HG03378 (cell line): Measurements from ENCODE around the gene NDRG2.
"Not testable (repeated sequence)": the region's sequence is repeated elsewhere in the genome, so short reads cannot be mapped to it uniquely, and the experiment has no call there.

ENCODE experiments used
- ATAC-seq: cut with Tn5 transposase; IDR thresholded peaks from one replicate; pipeline ENCODE4 v1.9.1; 2021; ENCODE audit warnings: mild to moderate bottlenecking, moderate library complexity; ENCODE audit not compliant: unreplicated experiment

NDRG2 gene

GRCh38 chr14:21056520-21057163 is 31.8 kb upstream of the NDRG2 start:
- no peak for ATAC-seq

DNA sequence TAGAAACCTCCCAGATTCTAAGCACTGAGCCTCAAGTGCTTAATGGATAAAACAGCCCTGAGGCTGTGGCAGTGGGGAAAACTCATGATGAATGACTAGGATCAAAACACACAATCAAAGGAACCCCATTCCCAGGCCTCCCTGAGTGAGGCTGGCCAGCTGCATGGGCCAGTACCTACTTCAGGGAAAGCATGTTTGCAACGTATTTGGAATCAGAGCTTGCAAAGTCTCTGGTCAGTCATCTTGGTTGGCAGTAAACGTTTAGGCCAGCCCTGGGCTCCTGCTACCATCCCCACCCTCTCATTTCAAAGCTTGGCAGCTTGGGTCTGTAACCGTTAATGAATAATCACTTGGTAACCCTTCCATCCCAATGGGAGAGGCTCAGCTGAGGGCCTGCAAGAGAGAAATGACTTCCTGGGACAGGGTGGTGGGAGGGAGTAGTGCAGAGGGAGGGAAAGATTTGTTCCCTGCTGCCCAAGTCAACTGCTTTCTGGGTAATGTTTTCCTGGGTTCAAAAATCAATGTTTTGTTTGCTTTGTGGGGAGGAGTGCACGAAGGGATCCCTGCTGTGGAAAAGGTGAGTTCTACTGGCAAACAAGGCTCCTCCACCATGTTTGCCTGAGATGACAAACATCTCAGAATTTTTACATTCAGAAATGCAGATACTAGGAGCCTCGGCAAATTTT is 30.7 kb upstream of the NDRG2 start:
- ATAC-seq: no peak

DNA sequence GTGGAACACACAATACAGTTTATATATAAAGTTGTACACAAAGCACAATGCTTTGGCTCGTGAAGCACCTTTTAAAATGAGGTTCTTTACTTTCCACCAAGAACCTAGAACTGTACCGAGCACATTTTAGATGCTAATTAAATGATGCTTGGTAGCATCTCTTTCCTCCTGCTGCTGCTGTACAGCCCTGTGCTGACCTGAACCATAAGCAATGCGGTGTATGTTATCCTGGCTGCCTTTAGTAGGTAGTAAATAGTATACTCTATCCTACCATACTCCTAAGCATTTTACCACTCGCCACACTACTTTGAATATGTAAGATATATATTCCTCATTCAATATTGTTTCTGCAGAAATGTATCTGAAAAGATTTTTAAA is 29.9 kb upstream of the NDRG2 start:
- no peak for ATAC-seq

- no peak for ATAC-seq
Measured at GRCh38 chr14:21054123-21054767, 29.4 kb upstream of the NDRG2 start.

DNA sequence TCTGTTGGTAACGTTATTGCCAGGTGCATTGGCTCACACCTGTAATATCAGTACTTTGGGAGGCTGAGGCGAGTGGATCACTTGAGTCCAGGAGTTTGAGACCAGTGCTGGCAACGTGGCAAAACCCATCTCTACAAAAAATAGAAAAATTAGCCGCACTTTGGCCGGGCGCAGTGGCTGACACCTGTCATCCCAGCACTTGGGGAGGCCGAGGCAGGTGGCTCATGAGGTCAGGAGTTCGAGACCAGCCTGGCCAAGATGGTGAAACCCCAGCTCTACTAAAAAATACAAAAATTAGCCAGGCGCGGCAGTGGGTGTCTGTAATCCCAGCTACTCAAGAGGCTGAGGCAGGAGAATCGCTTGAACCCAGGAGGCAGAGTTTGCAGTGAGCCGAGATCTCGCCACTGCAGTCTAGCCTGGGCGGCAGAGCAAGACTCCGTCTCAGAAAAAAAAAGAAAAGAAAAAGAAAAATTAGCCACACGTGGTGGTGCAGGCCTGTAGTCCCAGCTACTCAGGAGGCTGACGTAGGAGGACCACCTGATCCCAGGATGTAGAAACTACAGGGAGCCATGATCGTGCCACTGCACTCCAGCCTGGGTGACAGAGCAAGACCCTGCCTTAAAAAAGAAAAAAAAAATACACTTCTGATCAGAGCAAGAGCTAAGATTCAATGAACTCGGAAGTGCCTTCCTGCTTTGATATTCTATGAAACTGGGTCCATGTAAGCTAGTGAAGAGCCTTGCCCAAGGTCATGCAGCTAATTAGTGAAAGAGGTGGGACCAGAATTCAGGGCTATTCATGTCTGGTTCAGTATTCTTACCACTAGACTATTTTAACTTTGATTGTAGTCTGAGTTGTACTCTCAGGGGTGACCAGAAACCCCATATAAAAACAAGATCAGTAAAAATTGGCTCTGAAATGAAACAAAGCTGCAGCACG is 28.6 kb upstream of the NDRG2 start:
- no peak for ATAC-seq

- ATAC-seq: no peak
Measured at GRCh38 chr14:21050597-21050996, 25.7 kb upstream of the NDRG2 start.

DNA sequence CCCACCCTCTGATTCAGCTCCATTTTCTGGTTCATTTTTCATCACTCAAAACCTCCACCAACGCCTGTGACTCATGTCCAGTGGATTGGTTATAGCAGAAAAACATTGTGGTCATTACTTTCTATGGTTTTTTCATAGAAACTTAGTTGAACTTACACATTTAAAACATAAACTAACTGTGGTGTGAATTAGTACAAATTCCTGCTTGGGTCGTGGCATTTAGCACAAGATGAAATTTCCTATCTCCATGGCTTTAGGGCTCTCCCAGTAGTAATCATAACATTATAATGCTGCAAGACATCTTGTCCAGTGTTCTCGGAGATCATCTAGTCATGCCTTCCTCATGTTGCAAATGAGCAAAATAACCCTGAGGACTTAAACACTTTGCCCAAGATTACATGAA is 24.4 kb upstream of the NDRG2 start:
- ATAC-seq: no peak

DNA sequence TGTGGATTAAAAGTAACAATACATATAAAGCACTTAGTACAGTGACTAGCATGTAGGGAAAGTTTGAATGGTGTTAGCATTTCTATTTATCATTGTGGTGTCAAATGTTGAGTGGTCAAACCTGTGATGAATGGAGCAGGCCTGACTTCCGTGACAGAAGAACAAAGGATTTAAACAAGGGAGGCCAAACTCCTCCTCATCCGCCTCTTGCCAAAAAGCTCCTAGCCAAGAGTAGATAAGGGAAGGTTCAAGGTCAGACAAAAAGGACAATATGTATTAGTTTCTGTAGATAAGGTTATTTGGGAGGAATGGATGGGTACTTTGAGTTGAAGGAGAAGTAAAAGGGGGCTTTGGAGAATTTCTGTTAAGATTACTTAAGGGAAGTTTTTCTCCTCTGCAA is 23.8 kb upstream of the NDRG2 start:
- no peak for ATAC-seq

- ATAC-seq: no peak
Measured at GRCh38 chr14:21047378-21047781, 22.5 kb upstream of the NDRG2 start.

GRCh38 chr14:21043974-21044618 is 19.2 kb upstream of the NDRG2 start:
- ATAC-seq: no peak

DNA sequence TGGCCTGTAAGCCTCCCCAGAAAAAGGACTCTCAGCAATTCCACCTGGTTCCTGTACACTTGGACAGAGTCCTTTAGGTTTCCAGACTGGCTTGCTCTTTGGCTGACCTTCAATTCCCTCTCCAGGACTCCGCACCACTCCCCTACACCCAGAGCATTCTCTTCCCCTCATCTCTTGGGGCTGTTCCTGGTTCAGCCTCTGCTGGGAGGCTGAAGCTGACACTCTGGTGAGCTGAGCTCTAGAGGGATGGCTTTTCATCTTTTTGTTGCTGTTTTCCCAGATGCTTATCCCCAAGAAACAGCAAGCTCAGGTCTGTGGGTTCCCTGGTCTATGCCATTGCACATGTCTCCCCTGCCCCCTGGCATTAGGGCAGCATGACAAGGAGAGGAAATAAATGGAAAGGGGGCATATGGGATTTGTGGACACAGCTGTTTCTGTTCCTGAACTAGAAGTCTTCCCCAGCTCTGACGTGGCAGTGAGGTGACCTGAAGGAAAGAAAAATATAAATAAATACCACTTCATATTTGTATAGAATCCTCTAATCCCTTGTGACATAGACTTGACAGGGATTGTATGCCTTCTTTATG is 18.6 kb upstream of the NDRG2 start:
- ATAC-seq: no peak

- no peak for ATAC-seq
Measured at GRCh38 chr14:21042918-21043317, 18.1 kb upstream of the NDRG2 start.

DNA sequence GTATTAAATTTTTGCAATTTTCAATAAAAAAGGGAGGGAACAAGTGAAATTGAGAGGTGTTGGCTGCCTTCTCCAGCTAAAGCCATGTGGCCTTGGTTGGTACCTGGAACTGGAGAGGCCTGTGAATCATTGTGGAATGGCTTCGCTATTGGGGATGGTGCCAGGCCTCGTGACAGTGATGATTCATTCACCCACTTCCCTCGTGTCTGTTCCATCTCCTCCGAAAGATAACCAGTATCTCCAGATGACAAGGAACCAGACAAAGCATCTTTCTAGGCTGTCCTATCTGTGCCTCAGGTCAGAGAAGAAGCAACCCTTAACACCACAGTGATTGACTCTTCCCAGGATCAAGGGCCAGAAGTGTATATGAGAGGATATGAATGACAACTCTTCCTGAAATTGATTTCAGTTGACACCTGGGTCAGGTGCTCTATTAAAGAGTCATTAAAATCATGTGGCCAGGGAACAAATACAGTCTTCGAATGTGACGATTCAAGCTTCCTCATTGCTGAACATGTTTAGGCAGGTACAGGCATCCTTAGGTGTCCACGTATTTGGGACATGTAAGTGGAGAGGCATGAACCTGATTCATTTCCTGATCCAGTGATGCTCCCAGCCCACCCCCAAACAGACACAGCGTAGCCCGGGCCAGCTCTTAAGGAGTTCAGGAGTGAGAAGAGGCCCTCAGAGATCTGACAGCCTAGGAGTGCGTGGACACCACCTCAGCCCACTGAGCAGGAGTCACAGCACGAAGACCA is 17.0 kb upstream of the NDRG2 start, which contains the start of gene RNASE7:
Gene RNASE7, plus strand, starts transcription at position 687 of the 758 bp plus-strand sequence. CDS start 631 bp downstream, outside the sequence.
- ATAC-seq: no peak

GRCh38 chr14:21040941-21041340 is 16.1 kb upstream of the NDRG2 start:
- ATAC-seq: not testable (repeated sequence)

DNA sequence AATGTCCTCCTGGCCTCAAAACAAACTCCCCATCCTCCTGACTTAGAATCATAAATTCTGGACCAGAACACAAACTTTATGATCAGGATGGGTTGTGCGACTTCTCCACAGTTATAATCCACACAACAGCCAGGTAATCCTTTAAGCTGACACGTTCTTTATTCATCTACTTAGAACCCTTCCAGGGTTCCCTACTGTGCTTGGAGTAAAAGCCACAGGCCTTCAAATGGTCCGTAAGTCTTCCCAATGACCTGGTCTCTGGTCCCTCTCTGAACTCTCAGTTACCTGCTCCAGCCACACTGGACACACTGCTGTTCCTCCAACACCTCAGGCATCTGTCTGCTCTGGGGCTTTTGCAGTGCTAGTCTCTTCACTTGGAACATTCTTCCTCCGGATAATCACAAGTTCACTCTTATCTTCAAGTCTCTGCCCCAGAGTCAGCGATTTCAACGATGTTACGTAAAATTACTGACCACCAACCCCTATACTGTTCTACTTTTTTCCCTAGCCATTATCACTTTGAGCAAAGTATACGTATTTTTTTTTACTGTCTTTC is 15.6 kb upstream of the NDRG2 start:
- no peak for ATAC-seq

DNA sequence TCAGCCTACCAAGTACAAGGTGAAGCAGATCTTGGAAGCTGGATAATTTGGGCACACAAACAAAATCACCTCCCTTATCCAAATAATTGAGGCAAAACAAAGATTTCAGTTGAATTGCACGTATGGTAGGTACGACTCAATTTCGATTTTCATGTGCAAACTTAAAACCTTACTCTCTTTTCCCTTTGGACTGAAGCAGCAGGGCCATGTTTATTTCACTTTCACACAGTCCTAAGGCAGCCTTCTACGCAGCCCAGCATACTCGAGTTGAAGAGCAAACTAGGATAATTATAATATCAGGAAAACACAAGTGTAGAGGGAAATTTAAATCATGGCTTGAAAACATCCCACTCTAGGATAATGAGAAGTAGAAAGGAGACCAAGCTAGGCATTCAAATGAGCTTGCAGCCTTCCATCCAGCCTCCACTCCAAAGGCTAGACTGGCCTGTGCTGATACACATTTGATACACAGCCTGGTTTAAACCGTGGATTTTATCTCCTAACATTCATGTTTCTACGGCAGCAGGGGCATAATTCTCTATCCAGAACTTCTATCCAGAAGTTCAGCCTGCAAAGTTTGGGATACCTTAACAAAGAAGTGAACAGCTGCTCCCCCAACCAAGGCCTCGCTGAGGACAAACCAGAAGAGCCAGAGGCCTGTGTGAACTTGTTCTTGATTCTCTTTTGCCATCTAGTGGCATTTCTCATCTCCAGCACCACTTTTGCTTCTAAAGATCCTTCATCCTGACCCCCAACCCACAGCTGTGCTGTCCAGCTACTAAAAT is 14.9 kb upstream of the NDRG2 start:
- no peak for ATAC-seq

DNA sequence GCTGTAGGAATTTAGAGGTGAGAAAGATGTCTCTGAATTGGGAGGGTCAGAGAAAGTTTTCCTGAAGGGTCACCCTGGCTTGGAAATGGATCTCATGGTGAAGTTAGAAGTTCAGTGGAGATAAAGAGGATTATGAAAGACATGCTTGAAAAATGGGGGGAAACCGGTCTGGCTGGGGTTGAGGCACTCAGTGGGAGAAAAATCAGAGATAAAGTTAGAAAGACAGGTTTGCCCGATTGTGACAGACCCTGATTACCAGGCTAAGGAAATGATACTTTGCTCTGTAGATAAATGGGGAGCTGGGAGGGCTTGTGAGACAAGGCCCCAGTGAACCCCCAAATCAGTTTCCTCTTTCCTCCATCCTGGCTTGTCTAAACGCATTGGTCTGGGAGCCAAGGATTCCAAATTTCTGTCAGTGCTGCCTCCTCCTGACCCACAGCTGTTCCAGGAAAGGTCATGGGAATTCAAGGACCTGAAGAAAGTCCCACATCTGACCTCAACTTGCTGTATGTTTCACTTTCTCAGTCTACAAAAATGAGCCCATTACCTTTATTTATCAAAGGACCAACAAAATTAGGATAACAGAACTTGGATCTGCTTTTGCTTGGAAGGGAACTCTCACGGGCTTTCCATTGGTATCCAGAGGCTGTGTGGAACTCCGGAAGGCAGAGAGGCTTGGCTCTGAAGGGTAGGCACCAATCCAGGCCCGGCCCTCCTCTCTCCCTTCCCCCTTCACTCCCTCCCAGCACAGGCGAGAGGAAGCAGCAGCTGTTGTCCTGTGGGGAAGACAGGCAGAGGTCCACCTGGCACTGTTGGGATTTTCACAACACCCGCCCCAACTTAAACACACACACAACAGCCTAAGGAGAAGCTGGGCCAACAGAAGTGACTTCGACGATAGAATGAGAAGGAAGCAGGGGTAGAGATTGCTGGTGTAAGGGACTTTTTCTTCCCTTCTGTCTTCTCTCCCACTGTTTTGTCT is 13.9 kb upstream of the NDRG2 start:
- no peak for ATAC-seq
